Measurements from ENCODE around the gene TMPRSS15.

The TMPRSS15 gene

DNA sequence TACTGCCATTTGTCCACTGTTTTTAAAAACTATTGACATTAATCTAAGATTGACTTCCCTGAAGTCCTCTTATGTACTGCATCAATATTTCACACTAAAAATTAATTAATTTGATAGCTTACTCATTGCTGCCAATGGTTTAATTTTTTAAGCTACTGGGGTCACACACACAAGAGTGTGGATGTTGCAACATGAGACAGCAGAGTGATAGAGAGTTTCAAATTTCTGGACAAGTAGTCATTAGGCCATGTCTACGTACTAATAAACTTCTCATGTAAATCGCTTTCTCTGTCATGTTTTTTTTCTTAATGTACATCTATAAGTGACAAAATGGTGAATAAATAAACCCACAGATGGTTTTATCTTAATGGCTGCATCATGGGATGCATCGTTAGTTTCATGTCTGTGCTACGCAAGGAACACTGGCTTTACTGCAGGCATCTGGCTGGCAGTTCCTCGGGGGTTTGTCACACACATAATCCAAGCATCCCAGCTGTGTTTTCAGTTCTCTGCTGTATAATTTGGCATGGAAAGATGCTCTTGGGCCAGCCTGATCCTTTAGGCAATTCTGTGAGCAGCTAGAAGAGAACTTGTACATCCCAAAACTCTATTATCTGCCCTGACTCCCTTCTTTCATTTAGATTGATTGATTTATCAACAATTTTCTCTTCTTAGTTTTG lies 175.4 kb downstream of the TMPRSS15 start:
- no peaks in the 10 kb centered on the region for H3K9me3 ChIP-seq (ENCODE audit: insufficient read depth, low read length)

DNA sequence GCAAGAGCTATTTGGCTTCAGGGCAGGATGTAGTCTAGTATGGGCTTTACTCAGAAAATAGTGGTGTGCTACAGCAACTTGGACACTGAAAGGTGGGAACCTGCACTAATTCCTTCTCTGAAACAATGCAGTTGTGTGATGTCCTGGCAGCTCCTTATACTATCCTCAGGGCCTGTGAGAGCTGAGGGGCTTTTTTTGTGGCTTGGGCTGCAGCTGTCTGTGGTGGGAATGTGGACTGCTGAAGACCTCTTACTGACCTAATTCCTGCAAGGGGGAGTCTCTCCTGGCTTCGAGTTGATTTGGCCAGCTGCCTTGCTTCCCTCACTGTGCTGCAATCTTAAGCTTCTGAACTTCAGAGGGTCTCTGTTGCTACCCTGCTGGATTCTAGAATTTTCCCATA lies 181.2 kb downstream of the TMPRSS15 start:
- no peaks in the 10 kb centered on the region for H3K79me2 ChIP-seq (ENCODE audit: insufficient read depth, low read length)
- no peak overlapping the region for H2AFZ ChIP-seq (ENCODE audit: low read depth, low read length, severe bottlenecking)
- no peaks in the 10 kb centered on the region for H3K9me2 ChIP-seq (replicated peaks; ENCODE audit: insufficient read depth, low read length)
- no peaks in the 10 kb centered on the region for H3K27me3 ChIP-seq (ENCODE audit: low read length)
- H3K9me3 ChIP-seq (ENCODE audit: insufficient read depth, low read length): peaks cover 5% of the 10 kb centered on the region; the same call in 1 of the 2 replicates
- H3F3A ChIP-seq (ENCODE audit: insufficient read depth): no peaks in the 10 kb centered on the region
- H4K20me1 ChIP-seq (ENCODE audit: low read depth, low read length): no peaks in the 10 kb centered on the region
- TF ChIP-seq EZH2phosphoT487 (conservative IDR thresholded peaks at IDR 0.05; ENCODE audit: low read length): no peak
- TF ChIP-seq, protein P1, sequence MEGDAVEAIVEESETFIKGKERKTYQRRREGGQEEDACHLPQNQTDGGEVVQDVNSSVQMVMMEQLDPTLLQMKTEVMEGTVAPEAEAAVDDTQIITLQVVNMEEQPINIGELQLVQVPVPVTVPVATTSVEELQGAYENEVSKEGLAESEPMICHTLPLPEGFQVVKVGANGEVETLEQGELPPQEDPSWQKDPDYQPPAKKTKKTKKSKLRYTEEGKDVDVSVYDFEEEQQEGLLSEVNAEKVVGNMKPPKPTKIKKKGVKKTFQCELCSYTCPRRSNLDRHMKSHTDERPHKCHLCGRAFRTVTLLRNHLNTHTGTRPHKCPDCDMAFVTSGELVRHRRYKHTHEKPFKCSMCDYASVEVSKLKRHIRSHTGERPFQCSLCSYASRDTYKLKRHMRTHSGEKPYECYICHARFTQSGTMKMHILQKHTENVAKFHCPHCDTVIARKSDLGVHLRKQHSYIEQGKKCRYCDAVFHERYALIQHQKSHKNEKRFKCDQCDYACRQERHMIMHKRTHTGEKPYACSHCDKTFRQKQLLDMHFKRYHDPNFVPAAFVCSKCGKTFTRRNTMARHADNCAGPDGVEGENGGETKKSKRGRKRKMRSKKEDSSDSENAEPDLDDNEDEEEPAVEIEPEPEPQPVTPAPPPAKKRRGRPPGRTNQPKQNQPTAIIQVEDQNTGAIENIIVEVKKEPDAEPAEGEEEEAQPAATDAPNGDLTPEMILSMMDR (IDR thresholded peaks at IDR 0.05; ENCODE audit: insufficient read depth, low read length, poor library complexity, severe bottlenecking): no peak
- no peak overlapping the region for H3K27ac ChIP-seq (ENCODE audit: low read depth, low read length)
- no peak overlapping the region for H3K4me2 ChIP-seq (ENCODE audit: low read depth, low read length, poor library complexity, severe bottlenecking)
- H3K36me3 ChIP-seq (ENCODE audit: low read length): peaks cover 6% of the 10 kb centered on the region; the same call in 1 of the 2 replicates
- H3K9ac ChIP-seq (ENCODE audit: low read length): no peak overlapping the region
- H3K4me3 ChIP-seq (ENCODE audit: insufficient read depth, low read length, poor library complexity, severe bottlenecking): no peak overlapping the region

More for the DNA sequence above, 175.4 kb downstream of the TMPRSS15 start:
- Histone ChIP-seq H3K27me3 (ENCODE audit: low read length) (no peaks in the 10 kb centered on the region), H3K9me2 (replicated peaks; ENCODE audit: insufficient read depth, low read length) (no peaks in the 10 kb centered on the region), H3F3A (ENCODE audit: insufficient read depth) (no peaks in the 10 kb centered on the region), H3K9ac (ENCODE audit: low read length) (no peak overlapping the region), H3K36me3 (ENCODE audit: low read length) (no peaks in the 10 kb centered on the region), H4K20me1 (ENCODE audit: low read depth, low read length) (no peaks in the 10 kb centered on the region), H3K79me2 (ENCODE audit: insufficient read depth, low read length) (no peaks in the 10 kb centered on the region), H3K27ac (ENCODE audit: low read depth, low read length) (no peak overlapping the region), H3K4me2 (ENCODE audit: low read depth, low read length, poor library complexity, severe bottlenecking) (no peak overlapping the region), H2AFZ (ENCODE audit: low read depth, low read length, severe bottlenecking) (no peak overlapping the region), H3K4me3 (ENCODE audit: insufficient read depth, low read length, poor library complexity, severe bottlenecking) (no peak overlapping the region)
- no peak for TF ChIP-seq EZH2phosphoT487 (conservative IDR thresholded peaks at IDR 0.05; ENCODE audit: low read length)
- TF ChIP-seq, protein P1 (IDR thresholded peaks at IDR 0.05; ENCODE audit: insufficient read depth, low read length, poor library complexity, severe bottlenecking): no peak

DNA sequence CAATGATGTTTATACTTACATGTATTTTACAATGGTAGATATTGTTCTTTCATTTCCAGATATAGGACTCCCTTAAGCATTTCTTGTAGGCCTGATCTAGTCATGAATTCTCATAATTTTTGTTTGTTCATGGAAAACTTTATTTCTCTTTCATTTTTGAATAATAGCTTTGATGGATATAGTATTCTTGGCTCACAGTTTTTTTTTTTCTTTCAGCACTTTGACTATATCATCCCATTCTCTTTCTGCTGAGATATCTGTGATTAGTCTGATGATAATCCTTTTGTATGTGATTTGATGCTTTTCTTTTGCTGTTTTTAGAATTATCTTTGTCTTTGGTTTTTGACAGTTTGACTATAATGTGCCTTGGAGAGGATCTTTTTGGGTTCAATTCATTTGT lies 183.1 kb downstream of the TMPRSS15 start:
- Histone ChIP-seq H3K27ac (ENCODE audit: low read depth, low read length) (no peak overlapping the region), H4K20me1 (ENCODE audit: low read depth, low read length) (no peaks in the 10 kb centered on the region), H3K79me2 (ENCODE audit: insufficient read depth, low read length) (no peaks in the 10 kb centered on the region), H3K27me3 (ENCODE audit: low read length) (no peaks in the 10 kb centered on the region), H3K9ac (ENCODE audit: low read length) (no peak overlapping the region), H3F3A (ENCODE audit: insufficient read depth) (no peaks in the 10 kb centered on the region), H2AFZ (ENCODE audit: low read depth, low read length, severe bottlenecking) (no peak overlapping the region), H3K9me2 (replicated peaks; ENCODE audit: insufficient read depth, low read length) (no peaks in the 10 kb centered on the region), H3K4me3 (ENCODE audit: insufficient read depth, low read length, poor library complexity, severe bottlenecking) (no peak overlapping the region), H3K9me3 (ENCODE audit: insufficient read depth, low read length) (peaks cover 5% of the 10 kb centered on the region; the same call in 1 of the 2 replicates), H3K36me3 (ENCODE audit: low read length) (peaks cover 6% of the 10 kb centered on the region; the same call in 1 of the 2 replicates), H3K4me2 (ENCODE audit: low read depth, low read length, poor library complexity, severe bottlenecking) (no peak overlapping the region)
- TF ChIP-seq EZH2phosphoT487 (conservative IDR thresholded peaks at IDR 0.05; ENCODE audit: low read length): no peak
- TF ChIP-seq, protein P1 (IDR thresholded peaks at IDR 0.05; ENCODE audit: insufficient read depth, low read length, poor library complexity, severe bottlenecking): no peak

Data from SU-DHL-6 (cell line).